ENCODE measurements around the gene PLXNB2. TPM values are rescaled to one million over a fixed set of nuclear protein-coding genes. Genes with fewer than 3 reads are reported as not detected.

PLXNB2 gene
- total RNA-seq, 1 donor from 2014 or later: 352 TPM

DNA sequence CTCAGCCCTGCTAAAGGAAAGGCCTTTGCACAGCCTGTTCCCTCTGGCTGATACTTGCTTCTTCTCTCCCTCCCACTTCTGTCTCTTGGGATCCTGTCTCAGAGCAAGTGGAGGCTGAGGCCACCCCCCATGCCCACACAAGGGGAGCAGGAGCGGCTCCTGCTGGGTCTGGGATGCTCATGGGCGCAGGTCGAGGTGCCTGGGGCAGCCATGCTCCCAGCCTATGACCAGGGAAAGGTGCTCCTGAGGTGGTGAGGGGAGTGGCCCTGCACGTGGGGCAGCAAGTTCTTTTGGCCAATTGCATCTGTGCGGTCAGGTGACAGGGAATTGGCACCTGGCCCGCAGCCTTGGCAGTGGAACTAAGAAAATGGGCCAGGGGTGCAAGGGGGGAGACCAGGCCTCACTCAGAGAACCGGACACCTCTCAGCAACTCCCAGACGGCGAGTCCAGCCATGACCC, 38.8 kb downstream of the PLXNB2 start:
- H3K4me1 Mint-ChIP-seq (ENCODE audit: unreplicated experiment): no peaks in the 10 kb centered on the region
- no peak for DNase-seq (ENCODE audit: extremely low spot score, unreplicated experiment)
- H3K4me3 Mint-ChIP-seq: peak overlapping the region; percentile 65
- no peaks in the 10 kb centered on the region for H3K9me3 Mint-ChIP-seq
- TF ChIP-seq, protein P1, sequence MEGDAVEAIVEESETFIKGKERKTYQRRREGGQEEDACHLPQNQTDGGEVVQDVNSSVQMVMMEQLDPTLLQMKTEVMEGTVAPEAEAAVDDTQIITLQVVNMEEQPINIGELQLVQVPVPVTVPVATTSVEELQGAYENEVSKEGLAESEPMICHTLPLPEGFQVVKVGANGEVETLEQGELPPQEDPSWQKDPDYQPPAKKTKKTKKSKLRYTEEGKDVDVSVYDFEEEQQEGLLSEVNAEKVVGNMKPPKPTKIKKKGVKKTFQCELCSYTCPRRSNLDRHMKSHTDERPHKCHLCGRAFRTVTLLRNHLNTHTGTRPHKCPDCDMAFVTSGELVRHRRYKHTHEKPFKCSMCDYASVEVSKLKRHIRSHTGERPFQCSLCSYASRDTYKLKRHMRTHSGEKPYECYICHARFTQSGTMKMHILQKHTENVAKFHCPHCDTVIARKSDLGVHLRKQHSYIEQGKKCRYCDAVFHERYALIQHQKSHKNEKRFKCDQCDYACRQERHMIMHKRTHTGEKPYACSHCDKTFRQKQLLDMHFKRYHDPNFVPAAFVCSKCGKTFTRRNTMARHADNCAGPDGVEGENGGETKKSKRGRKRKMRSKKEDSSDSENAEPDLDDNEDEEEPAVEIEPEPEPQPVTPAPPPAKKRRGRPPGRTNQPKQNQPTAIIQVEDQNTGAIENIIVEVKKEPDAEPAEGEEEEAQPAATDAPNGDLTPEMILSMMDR (conservative IDR thresholded peaks at IDR 0.05): no peak
- peaks cover under 1% of the 10 kb centered on the region for H3K36me3 Mint-ChIP-seq
- H3K27me3 Mint-ChIP-seq: peaks cover 23% of the 10 kb centered on the region
- no peak overlapping the region for H3K27ac Mint-ChIP-seq

DNA sequence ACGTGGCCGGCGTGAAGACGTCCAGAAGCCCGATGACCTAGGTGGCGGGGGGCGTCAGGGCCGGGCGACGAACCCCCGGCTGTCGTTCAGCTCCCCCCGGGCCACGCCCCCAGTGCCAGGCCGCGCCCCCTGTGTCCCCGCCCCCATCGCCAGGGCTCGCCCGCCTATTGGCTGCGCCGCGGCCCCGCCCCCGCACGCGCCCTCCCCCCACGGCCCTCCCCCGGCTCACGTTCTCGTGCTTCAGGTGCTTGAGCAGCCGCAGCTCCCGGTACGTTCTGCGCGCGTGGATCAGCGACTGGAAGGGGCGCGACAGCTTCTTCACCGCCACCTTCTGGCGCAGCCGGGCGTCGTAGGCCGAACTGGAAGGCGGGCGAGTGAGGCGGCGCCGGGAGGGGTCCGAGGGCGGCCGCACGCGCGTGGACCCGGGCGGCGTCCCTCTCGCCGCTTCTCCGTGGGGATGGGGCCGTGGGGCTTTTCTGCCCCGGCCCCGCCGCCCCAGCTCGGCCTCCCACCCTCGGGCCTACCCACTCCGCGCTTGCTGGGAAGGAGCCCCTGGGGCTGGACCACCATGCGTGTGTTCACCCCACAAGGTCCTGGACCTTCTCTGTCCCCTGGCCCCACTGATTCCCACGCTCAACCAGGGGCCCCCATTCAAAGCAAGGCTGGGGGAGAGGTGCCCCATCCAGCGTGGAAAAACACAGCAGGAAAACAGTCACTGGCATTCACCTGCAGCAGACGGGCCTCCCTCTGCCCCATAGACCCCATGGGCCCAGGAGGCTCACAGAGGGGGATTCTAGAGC, 39.7 kb downstream of the PLXNB2 start:
- H3K9me3 Mint-ChIP-seq: no peaks in the 10 kb centered on the region
- no peaks in the 10 kb centered on the region for H3K36me3 Mint-ChIP-seq
- no peak overlapping the region for H3K27ac Mint-ChIP-seq
- DNase-seq (ENCODE audit: extremely low spot score, unreplicated experiment): no peak
- TF ChIP-seq, protein P1 (conservative IDR thresholded peaks at IDR 0.05): peak; percentile 42
- H3K27me3 Mint-ChIP-seq: peaks cover 23% of the 10 kb centered on the region
- H3K4me3 Mint-ChIP-seq: no peak overlapping the region
- H3K4me1 Mint-ChIP-seq (ENCODE audit: unreplicated experiment): no peaks in the 10 kb centered on the region

DNA sequence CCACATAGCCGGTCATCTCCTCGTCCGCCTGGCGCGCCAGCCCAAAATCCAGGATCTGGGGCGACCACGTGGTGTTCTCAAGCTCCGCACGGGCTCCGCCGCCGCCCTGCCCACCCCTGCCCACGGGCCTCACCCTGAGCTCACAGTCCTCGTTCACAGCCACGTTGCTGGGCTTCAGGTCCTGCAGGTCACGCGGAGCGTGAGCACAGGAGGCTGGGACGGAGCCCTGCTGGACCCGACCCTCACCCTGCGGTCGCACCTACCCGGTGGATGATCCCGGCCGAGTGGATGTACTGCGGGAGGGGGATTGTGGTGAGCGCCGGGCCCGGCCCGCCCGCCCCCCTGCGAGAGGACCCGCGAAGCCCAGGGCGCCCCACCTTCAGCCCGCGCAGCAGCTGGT, 40.5 kb downstream of the PLXNB2 start:
- H3K27me3 Mint-ChIP-seq: peaks cover 27% of the 10 kb centered on the region
- no peak for DNase-seq (ENCODE audit: extremely low spot score, unreplicated experiment)
- H3K4me1 Mint-ChIP-seq (ENCODE audit: unreplicated experiment): peaks cover 5% of the 10 kb centered on the region
- H3K27ac Mint-ChIP-seq: no peak overlapping the region
- no peak overlapping the region for H3K4me3 Mint-ChIP-seq
- no peaks in the 10 kb centered on the region for H3K9me3 Mint-ChIP-seq
- TF ChIP-seq, protein P1 (conservative IDR thresholded peaks at IDR 0.05): no peak
- no peaks in the 10 kb centered on the region for H3K36me3 Mint-ChIP-seq

DNA sequence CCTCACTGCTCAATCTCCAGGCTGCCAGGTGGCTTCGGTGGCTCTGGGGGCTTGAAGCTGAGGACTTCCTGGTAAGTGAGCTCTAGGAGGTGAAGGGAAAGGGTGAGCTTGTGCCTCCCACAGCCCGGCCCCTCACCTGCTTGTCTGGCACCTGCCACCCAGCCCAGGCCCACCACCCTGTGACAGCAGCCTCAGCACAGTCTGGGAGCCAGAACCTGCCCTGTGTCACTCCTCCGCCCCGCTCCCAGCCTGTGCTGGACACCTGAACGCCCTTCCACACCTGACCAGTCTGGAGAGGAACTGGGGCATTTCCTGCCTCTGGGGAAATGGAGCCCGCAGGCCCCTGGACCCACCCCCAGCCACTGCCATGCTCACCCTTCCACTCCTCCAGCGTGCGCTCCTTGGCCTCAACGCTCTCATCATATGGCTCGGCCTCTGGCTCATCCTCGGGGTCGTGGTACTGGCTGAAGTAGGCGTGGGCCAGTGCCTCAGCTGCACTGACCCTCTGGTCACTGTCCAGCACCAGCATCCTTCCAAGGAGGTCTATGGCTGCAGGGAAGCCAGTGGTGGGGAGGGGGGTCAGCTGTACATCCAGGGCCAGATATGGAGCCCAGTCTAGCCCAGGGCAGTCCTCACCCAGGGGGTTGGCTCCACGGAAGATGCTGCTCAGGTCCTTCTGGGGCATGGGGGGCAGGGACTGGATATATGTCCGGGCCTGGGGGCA, 42.3 kb downstream of the PLXNB2 start:
- DNase-seq (ENCODE audit: extremely low spot score, unreplicated experiment): no peak
- Mint-ChIP-seq H3K27ac (no peak overlapping the region), H3K4me3 (no peak overlapping the region), H3K36me3 (no peaks in the 10 kb centered on the region), H3K27me3 (peaks cover 28% of the 10 kb centered on the region), H3K4me1 (ENCODE audit: unreplicated experiment) (peaks cover 5% of the 10 kb centered on the region), H3K9me3 (no peaks in the 10 kb centered on the region)
- TF ChIP-seq, protein P1 (conservative IDR thresholded peaks at IDR 0.05): no peak

DNA sequence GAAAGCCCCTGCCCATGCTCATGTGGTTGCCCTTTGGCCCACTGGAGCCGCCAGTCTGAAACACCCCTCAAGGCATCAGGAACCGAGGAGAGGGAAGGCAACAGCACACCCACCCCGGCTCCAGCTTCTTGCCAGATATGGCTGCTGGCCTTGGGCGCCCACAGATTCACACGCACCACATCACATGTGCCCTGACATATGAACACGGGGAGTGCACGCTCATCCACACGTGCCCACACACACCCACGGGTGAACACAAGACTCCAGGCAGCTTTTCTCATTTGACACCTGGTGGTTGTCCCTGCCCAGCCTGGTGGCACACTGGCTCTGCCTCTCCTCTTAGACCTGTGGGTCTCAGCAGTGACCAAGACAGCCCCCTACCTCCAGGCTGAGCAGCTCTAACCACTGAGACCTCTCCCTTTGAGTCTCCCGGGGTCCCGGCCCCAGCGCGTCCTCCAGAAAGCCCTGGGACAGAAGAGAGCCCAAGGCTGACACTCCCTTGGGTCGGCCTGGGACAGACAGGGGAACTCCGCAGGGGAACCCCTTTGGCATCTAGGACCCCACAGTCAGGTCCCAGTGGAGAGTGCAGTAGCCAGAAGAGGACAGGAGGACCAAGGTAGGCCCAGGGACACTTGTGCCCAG, 43.2 kb downstream of the PLXNB2 start:
- Mint-ChIP-seq H3K36me3 (no peaks in the 10 kb centered on the region), H3K4me1 (ENCODE audit: unreplicated experiment) (peaks cover 5% of the 10 kb centered on the region), H3K27ac (no peak overlapping the region), H3K4me3 (no peak overlapping the region), H3K27me3 (peaks cover 26% of the 10 kb centered on the region), H3K9me3 (no peaks in the 10 kb centered on the region)
- TF ChIP-seq, protein P1 (conservative IDR thresholded peaks at IDR 0.05): no peak
- no peak for DNase-seq (ENCODE audit: extremely low spot score, unreplicated experiment)

Data from type B pancreatic cell (in vitro differentiated cells).